T47D (cell line): ENCODE measurements around the gene VWA8.
A peak's percentile ranks its signal among the peaks of the same experiment; 100 is the strongest.

Experiments used
- DNase-seq, 2 experiments: peaks; one replicate each; pipeline versions ENCODE4 v3.0.0 to v3.0.0-alpha.2; 2011 to 2012; ENCODE audit warnings: low read depth in 1 of 2, low spot score in 1 of 2
- JUND ChIP-seq: IDR thresholded peaks from 2 replicates; pipeline ENCODE4 v1.6.1; 2012; ENCODE audit warnings: low read depth
- in situ Hi-C: cut with HindIII; loops from 2 replicates; pipeline ENCODE4 v1.10.0; 2016; ENCODE audit warnings: low sequenced_read_pairs, low pct_unique_long_range_greater_than_20kb

Gene VWA8

DNA sequence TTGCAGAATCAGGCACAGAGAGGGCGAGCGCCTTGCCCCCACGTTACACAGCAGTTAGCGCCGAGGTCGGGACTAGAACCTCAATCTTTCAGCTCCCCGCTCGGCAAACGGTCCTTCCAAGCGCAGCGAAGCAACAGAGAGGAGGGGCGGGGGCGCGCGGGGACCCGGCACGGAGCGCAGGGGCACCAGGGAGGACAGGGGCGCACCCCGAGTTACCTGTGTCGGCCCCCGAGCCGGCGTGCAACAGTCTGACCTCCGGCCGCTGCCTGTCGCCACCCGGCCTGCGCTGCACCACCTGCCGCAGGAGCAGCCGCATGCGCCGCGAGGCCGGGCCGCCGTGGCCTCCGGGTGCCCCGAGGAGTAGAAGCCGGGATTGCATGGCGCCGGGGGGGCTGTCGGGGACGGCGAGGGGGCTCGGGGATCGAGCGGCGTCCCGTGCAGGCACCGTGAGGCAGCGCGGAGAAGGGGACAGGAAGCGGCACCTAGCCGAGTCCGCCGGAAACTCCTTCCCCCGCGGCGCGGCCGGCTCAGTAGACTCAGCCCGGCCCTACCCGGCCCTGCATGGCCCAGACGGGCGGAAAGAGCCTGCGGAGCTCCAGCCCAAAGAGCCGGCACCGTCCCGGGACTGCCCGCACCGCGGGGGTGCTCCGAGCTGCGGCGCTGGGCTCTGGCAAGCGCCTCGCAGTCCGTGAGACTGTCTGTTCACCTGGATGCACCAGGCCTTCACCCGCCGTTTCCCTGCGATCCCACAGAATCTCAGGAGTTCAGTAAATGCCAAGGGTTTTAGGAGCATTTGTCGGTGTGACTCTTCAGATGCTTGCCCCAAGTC, at the start of gene VWA8:
VWA8 (minus strand) TSS at position 473 of the 829 bp plus-strand sequence; CDS start at position 379, 94 bp downstream.
- DNase-seq: peak; percentile 47 to 76
- no peak for TF ChIP-seq JUND
- in situ Hi-C loops: no loop called here

DNA sequence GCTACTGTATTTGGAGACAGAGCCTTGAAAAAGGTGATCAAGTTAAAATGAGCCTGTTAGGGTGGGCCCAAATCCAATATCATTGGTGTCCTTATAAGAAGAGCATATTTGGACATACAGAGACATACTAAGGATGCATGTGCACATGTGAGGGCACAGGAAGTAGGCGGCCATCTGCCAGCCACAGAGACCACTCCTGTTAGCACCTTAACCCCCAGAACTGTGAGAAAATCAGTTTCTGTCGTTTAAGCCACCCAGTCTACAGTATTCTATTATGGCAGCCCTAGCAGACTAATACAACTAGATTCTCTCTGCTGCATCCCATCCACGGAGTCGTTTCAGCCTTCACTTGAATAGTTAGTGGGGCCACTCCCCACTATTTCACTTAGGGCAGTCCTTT, 48.1 kb upstream of the VWA8 start:
- DNase-seq: no peak
- TF ChIP-seq JUND: no peak
- in situ Hi-C loops: no loop called here

DNA sequence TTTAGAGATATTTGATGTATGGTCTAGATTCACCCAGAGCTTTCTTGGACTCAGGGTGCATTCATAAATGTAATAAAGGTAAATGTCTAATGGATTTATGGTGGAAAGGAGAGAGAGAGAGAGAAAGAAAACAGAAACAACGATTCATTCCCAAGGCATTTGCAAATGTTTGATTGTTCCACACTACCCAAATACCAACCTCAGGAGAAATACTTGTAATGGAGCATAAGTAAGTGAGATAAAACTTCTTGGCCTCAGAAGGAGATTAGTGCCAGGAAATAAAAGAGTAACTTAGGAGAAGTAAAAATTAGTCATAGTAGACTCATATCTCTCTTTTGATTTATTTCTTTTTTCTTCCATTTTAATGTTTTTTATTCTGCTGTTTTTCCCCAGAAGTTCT, 46.9 kb upstream of the VWA8 start:
- in situ Hi-C loops: no loop called here
- DNase-seq: no peak
- no peak for TF ChIP-seq JUND

DNA sequence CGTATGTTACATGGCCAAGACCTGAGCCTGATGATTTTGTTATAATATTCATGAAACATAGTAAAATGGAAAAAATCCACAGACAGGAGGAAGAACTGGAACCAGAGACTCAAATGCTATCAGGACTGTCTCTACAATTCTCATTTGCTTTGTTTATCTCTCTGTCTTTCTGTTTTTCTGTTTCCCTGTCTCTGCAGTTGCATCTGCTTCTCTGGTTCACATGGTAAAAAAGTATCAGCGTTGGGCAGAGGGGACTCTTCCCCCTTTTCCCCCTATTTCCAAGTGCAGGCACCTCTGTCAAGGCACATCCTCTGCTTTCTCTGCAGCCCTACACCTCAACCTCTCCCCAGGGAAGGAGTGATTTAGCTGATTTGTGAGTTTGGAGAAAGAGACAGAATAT, 41.2 kb upstream of the VWA8 start:
- no peak for TF ChIP-seq JUND
- in situ Hi-C loops: no loop called here
- DNase-seq: no peak

- TF ChIP-seq JUND: no peak
- in situ Hi-C loops: no loop called here
- DNase-seq: no peak
Measured at GRCh38 chr13:42001580-42001979, 40.7 kb upstream of the VWA8 start.

GRCh38 chr13:42000846-42001245, 39.9 kb upstream of the VWA8 start:
- no peak for DNase-seq
- TF ChIP-seq JUND: no peak
- in situ Hi-C loops: no loop called here

DNA sequence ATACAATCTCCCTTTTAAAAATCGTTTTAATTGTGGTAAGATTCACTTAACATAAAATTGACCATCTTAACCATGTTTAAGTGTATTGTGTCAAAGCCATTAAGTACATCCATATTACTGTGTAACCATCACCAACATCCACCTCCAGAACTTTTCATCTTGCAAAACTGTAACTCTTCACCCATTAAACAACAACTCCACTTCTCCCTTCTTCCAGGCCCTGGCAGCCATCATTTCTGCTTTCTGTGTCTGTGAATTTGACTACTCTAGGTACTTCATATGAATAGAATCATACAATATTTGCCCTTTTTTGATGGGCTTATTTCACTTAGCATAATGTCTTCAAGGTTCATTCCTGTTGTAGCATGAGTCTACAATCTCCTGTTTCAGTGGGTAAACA, 36.5 kb upstream of the VWA8 start:
- in situ Hi-C loops: no loop called here
- DNase-seq: no peak
- no peak for TF ChIP-seq JUND

GRCh38 chr13:41995946-41996345, 35.0 kb upstream of the VWA8 start:
- no peak for DNase-seq
- no peak for TF ChIP-seq JUND
- in situ Hi-C loops: no loop called here

- no peak for TF ChIP-seq JUND
- in situ Hi-C loops: no loop called here
Measured at GRCh38 chr13:41995336-41995735, 34.4 kb upstream of the VWA8 start.

DNA sequence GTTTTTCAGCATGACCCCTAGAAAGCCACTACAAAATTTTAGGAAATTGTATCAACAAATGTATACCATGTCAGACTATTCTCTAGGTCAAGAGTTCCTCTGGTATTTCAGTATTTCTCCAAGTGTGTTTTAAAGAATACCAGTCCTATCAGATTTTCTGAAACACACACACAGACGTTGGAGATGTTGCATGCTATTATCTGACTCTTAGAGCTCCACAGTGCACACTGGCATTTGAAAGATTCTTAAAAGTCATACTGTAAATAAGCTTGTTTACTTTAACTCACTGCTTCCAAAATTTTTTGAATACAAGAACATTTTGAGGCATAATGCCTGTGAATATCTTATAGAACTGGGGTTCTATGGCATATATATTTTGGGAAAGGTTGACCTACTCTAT, 33.8 kb upstream of the VWA8 start:
- TF ChIP-seq JUND: no peak
- in situ Hi-C loops: no loop called here
- no peak for DNase-seq

More at GRCh38 chr13:41995336-41995735, 34.4 kb upstream of the VWA8 start:
- DNase-seq: no peak

- no peak for DNase-seq
- TF ChIP-seq JUND: no peak
- in situ Hi-C loops: no loop called here
Measured at GRCh38 chr13:41991936-41992335, 31.0 kb upstream of the VWA8 start.

DNA sequence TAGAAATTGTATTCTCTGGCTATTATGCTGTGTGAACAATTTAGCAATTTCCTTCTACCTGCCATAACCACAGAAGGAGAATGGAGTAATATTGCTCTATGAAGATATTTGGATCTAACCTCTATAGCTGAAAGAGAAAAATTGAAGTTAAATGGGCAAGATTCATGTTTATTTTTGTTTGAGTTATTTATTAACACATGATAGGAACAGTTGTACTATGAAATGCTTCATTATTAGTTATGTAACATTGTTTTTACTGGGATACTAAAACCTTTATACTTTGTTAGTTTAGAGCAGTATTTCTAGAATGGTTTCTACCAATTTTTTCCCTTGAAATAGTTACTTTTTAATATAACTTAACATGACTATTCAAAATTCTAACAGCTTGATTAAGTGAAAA, 27.3 kb upstream of the VWA8 start:
- no peak for TF ChIP-seq JUND
- no peak for DNase-seq
- in situ Hi-C loops: no loop called here

GRCh38 chr13:41985788-41986508, 25.0 kb upstream of the VWA8 start:
- in situ Hi-C loops: no loop called here
- DNase-seq: no peak
- TF ChIP-seq JUND: no peak
